ENCODE data around the gene PRKCE.

GRCh38 chr2:46163804-46164528 is 512.5 kb downstream of the PRKCE start:
- TF ChIP-seq CTCF (conservative IDR thresholded peaks at IDR 0.05; ENCODE audit: low read length), result no peak
- no peak for TF ChIP-seq EZH2phosphoT487 (IDR thresholded peaks at IDR 0.05; ENCODE audit: borderline replicate concordance, low read depth, low read length)

Measured in OCI-LY7 (cell line).